Hepatocyte (in vitro differentiated cells): ENCODE data around the gene PKNOX2. TPM values are rescaled to one million over a fixed set of nuclear protein-coding genes. Genes with fewer than 3 reads are reported as not detected.

Experiments
- DNase-seq: peaks from one replicate; pipeline ENCODE4 v3.0.0-alpha.2; 2016; ENCODE audit warnings: low spot score
- H2AFZ ChIP-seq: fragments of 200-600 bp; sonication (generic); 2 replicates; pipeline ENCODE4 v1.6.0; 2016; ENCODE audit warnings: antibody characterized with exemption, mild to moderate bottlenecking
- H3K27ac ChIP-seq: fragments of 200-600 bp; sonication (generic); 2 replicates; pipeline ENCODE4 v1.5.1; 2016; ENCODE audit warnings: mild to moderate bottlenecking
- H3K27me3 ChIP-seq: fragments of 200-600 bp; sonication (generic); 2 replicates; pipeline ENCODE4 v1.6.1; 2016
- H3K36me3 ChIP-seq: fragments of 200-600 bp; sonication (generic); replicated peaks from 2 replicates; pipeline ENCODE4 v1.5.1; 2016; ENCODE audit warnings: low read depth; ENCODE audit not compliant: insufficient read depth
- H3K4me1 ChIP-seq: fragments of 200-600 bp; sonication (generic); 2 replicates; pipeline ENCODE4 v1.5.1; 2016; ENCODE audit warnings: mild to moderate bottlenecking, moderate library complexity; ENCODE audit not compliant: insufficient read depth
- H3K4me2 ChIP-seq: fragments of 200-600 bp; sonication (generic); 2 replicates; pipeline ENCODE4 v1.6.0; 2016
- H3K4me3 ChIP-seq: fragments of 200-600 bp; sonication (generic); 2 replicates; pipeline ENCODE4 v1.5.1; 2016; ENCODE audit warnings: mild to moderate bottlenecking
- H3K79me2 ChIP-seq: fragments of 200-600 bp; sonication (generic); 2 replicates; pipeline ENCODE4 v1.6.0; 2017; ENCODE audit warnings: mild to moderate bottlenecking
- H3K9me2 ChIP-seq: fragments of 200-600 bp; sonication (generic); replicated peaks from 2 replicates; pipeline ENCODE4 v1.6.0; 2017; ENCODE audit warnings: mild to moderate bottlenecking; ENCODE audit not compliant: insufficient read depth
- H3K9me3 ChIP-seq: fragments of 200-600 bp; sonication (generic); 2 replicates; pipeline ENCODE4 v1.5.1; 2016; ENCODE audit warnings: low read depth, mild to moderate bottlenecking
- H4K20me1 ChIP-seq: fragments of 200-600 bp; sonication (generic); 2 replicates; pipeline ENCODE4 v1.6.0; 2016; ENCODE audit warnings: mild to moderate bottlenecking; ENCODE audit not compliant: insufficient read depth, poor library complexity, severe bottlenecking
- CTCF ChIP-seq: fragments of 200-600 bp; sonication (generic); IDR thresholded peaks from 2 replicates; pipeline ENCODE4 v1.5.1; 2016; ENCODE audit warnings: antibody characterized with exemption, mild to moderate bottlenecking; ENCODE audit not compliant: poor library complexity
- EZH2 ChIP-seq: fragments of 200-600 bp; sonication (generic); IDR thresholded peaks from 2 replicates; pipeline ENCODE4 v1.6.1; 2016; ENCODE audit warnings: antibody characterized with exemption, mild to moderate bottlenecking, borderline replicate concordance
- EZH2phosphoT487 ChIP-seq: fragments of 200-600 bp; sonication (generic); IDR thresholded peaks from one replicate; pipeline ENCODE4 v1.6.1; 2018; ENCODE audit warnings: antibody characterized with exemption, mild to moderate bottlenecking, low read depth, moderate library complexity; ENCODE audit not compliant: unreplicated experiment, severe bottlenecking
- WGBS: methylation state at CpG from one replicate; pipeline ENCODE4 v1.1.6; 2016; ENCODE audit warnings: low lambda C conversion rate; ENCODE audit errors: missing lambda C conversion rate; 5-methylcytosine and 5-hydroxymethylcytosine counted together
- polyA plus RNA-seq: library from polyadenylated mRNA; unstranded; fragments of >200 nt; fragmentation: Nextera tagmentation; extraction: Ambion mirVana; gene quantifications from 2 replicates; pipeline ENCODE4 v1.2.1, GENCODE V29; 2016
- total RNA-seq: library from RNA; depleted of rRNA; stranded (reverse); fragments of >200 nt; gene quantifications from 2 replicates; pipeline ENCODE4 v1.2.3, GENCODE V29; 2014

Gene PKNOX2
- total and polyA plus RNA-seq, 2 experiments from 2014 or later: 3.0 to 3.1 TPM

- no peaks in the 10 kb centered on the region for H4K20me1 ChIP-seq
- no peaks in the 10 kb centered on the region for H3K9me3 ChIP-seq
- no peaks in the 10 kb centered on the region for H3K79me2 ChIP-seq
- H3K4me1 ChIP-seq: peaks cover 5% of the 10 kb centered on the region
- H3K4me3 ChIP-seq: no peak overlapping the region
- no peaks in the 10 kb centered on the region for H3K9me2 ChIP-seq
- H3K4me2 ChIP-seq: no peak overlapping the region
- no peak overlapping the region for H2AFZ ChIP-seq
- H3K36me3 ChIP-seq: no peaks in the 10 kb centered on the region
- DNase-seq: no peak
- no peak overlapping the region for H3K27ac ChIP-seq
- no peak for TF ChIP-seq EZH2phosphoT487
- no peak for TF ChIP-seq EZH2
- no peak for TF ChIP-seq CTCF
- WGBS: 89% methylated on average over 5 of the region's 5 CpGs
- no peaks in the 10 kb centered on the region for H3K27me3 ChIP-seq
Measured at GRCh38 chr11:125273519-125274000, 109.0 kb downstream of the PKNOX2 start.

GRCh38 chr11:125274309-125274708 lies 109.8 kb downstream of the PKNOX2 start:
- no peak overlapping the region for H3K4me2 ChIP-seq
- H4K20me1 ChIP-seq: no peaks in the 10 kb centered on the region
- 91% methylated on average over 11 of the region's 11 CpGs for WGBS
- no peak for DNase-seq
- no peaks in the 10 kb centered on the region for H3K27me3 ChIP-seq
- H3K36me3 ChIP-seq: no peaks in the 10 kb centered on the region
- no peak overlapping the region for H2AFZ ChIP-seq
- TF ChIP-seq CTCF: no peak
- no peak for TF ChIP-seq EZH2
- TF ChIP-seq EZH2phosphoT487: no peak
- no peak overlapping the region for H3K27ac ChIP-seq
- H3K9me2 ChIP-seq: no peaks in the 10 kb centered on the region
- peaks cover 5% of the 10 kb centered on the region for H3K4me1 ChIP-seq
- H3K4me3 ChIP-seq: no peak overlapping the region
- no peaks in the 10 kb centered on the region for H3K9me3 ChIP-seq
- H3K79me2 ChIP-seq: no peaks in the 10 kb centered on the region

- Histone ChIP-seq H3K4me1 (peaks cover 5% of the 10 kb centered on the region), H3K4me2 (no peak overlapping the region), H3K79me2 (no peaks in the 10 kb centered on the region), H3K9me3 (no peaks in the 10 kb centered on the region), H3K27ac (no peak overlapping the region), H4K20me1 (no peaks in the 10 kb centered on the region), H3K36me3 (no peaks in the 10 kb centered on the region), H2AFZ (no peak overlapping the region), H3K9me2 (no peaks in the 10 kb centered on the region), H3K4me3 (no peak overlapping the region), H3K27me3 (no peaks in the 10 kb centered on the region)
- WGBS: 95% methylated on average over 4 of the region's 4 CpGs
- no peak for DNase-seq
- TF ChIP-seq EZH2 (no peak), EZH2phosphoT487 (no peak), CTCF (no peak)
Measured at GRCh38 chr11:125274774-125275173, 110.2 kb downstream of the PKNOX2 start.
